NCI-H2107 treated with DMSO at 0.1 percent for 48 hours (cell line): Measurements from ENCODE around the gene PRTFDC1.
"Not testable (repeated sequence)": the region's sequence is repeated elsewhere in the genome, so short reads cannot be mapped to it uniquely, and the experiment has no call there.

Experiments used
- DNase-seq: peaks from one replicate; lab custom pipeline; 2025; ENCODE audit not compliant: unreplicated experiment; lab: John Stamatoyannopoulos, UW

Gene PRTFDC1, protein sequence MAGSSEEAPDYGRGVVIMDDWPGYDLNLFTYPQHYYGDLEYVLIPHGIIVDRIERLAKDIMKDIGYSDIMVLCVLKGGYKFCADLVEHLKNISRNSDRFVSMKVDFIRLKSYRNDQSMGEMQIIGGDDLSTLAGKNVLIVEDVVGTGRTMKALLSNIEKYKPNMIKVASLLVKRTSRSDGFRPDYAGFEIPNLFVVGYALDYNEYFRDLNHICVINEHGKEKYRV

GRCh38 chr10:24952143-24952706 lies at the start of gene PRTFDC1:
Gene PRTFDC1 (minus strand): TSS chr10:24952606. CDS start chr10:24952575, 31 bp downstream.
- DNase-seq: no peak

DNA sequence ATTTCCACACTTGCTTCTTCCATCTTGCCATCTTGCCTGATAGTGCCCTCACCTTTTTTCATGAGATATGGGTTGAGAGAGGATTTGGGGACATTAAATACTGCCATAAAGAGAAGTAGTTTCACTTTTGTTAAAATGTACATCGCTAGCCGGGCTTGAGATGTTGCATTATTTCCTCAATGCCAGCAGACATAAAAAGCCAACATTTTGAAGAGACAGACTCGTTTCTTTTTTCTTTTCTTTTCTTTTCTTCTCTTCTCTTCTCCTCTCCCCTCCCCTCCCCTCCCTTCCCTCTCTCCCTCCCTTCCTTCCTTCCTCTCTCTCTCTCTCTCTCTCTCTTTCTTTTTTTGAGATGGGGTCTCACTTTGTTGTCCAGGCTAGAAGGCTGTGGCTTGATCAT lies 45.6 kb upstream of the PRTFDC1 start:
- DNase-seq: no peak

GRCh38 chr10:24995072-24995471 lies 42.7 kb upstream of the PRTFDC1 start:
- DNase-seq: no peak

GRCh38 chr10:24993237-24993958 lies 41.0 kb upstream of the PRTFDC1 start:
- DNase-seq: no peak

DNA sequence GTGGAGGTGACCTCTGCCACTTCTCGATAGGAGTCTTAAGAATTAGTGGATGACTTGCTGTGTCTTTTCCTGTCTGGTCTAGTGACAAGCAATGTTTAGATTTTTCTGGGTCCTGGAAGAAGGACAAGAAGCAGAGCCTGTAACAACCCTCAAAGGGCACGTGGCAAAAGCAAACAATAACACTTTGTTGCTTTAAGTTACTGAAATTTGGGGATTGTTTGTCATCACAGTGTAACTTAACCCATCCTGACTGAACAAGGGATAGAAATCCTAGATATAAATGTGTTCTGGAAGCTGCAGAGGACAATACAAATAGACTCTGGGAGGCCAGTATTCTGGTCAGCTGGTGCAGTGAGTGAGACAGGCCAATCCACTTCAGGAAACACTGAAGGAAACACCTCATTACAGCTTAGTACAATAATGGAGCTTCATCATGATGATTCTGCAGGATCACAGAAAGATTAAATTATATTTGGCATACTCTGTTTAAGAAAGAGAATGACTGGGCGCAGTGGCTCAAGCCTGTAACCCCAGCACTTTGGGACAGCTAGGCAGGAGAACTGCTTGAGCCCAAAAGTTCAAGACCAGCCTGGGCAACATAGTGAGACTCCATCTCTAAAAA lies 40.2 kb upstream of the PRTFDC1 start:
- DNase-seq: no peak

DNA sequence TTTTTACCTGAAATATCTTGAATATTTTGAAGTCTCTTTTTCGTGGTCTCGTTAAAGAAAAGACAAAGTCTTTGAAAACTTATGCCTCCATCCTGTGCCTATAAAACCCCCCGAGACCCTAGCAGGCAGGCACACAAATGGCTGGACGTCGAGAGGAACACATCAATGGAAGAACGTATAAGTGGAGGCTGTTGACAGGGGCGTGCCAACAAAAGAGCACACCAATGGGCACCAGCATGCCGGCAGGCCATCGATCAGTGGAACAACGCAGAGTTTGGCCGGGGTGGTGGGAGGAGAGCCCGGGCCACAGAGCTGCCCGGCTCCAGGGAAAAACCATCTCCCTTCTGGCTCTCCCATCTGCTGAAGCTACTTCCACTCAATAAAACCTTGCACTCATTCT lies 38.9 kb upstream of the PRTFDC1 start:
- no peak for DNase-seq

- DNase-seq: no peak
Observed at GRCh38 chr10:24989867-24990266, 37.5 kb upstream of the PRTFDC1 start.

- DNase-seq: no peak
Observed at GRCh38 chr10:24988831-24989640, 36.6 kb upstream of the PRTFDC1 start.

GRCh38 chr10:24984906-24985305 lies 32.5 kb upstream of the PRTFDC1 start:
- DNase-seq: no peak

DNA sequence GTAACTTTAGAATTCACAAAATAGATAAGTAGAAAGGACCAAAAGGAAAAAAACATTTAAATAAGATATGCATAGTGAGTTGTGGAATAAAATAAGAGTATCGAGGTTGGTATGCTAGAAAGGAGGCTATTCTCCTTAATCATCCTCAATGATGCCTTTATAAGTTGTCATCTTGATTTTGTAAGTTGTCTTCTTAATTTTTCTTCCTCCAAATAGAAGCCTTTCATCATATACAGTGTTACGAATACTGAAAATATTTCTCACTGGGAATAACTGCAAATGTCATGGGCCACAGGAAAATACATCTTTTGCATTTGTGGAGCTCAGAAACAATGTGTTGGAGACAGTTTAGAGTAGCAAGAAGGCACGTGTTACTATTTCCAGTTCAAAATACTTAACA lies 31.5 kb upstream of the PRTFDC1 start:
- DNase-seq: no peak

GRCh38 chr10:24983130-24983529 lies 30.7 kb upstream of the PRTFDC1 start:
- DNase-seq: no peak

GRCh38 chr10:24982319-24983112 lies 30.1 kb upstream of the PRTFDC1 start:
- no peak for DNase-seq

GRCh38 chr10:24981161-24981710 lies 28.8 kb upstream of the PRTFDC1 start:
- DNase-seq: no peak

GRCh38 chr10:24979685-24980084 lies 27.3 kb upstream of the PRTFDC1 start:
- no peak for DNase-seq

DNA sequence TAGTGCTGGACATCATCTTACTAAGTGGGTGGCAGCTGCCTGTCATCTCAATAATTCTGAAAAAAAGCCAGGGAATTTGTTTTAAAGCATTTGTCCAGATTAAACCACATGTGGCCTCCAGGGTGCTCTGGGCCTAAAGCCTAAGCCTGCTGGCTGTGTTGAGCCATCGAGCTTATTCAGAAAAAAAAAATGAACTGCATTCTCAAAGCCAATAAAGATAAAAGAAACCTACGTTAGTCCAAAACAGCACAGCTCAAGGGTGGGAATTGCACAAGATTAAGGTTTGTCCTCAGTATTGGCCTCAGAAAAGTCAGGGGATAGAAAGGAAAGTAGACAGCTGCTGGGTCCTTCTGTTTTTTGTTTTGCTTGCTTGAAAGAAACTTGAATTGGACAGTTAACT lies 22.6 kb upstream of the PRTFDC1 start:
- no peak for DNase-seq

GRCh38 chr10:24973163-24973562 lies 20.8 kb upstream of the PRTFDC1 start:
- DNase-seq: no peak

DNA sequence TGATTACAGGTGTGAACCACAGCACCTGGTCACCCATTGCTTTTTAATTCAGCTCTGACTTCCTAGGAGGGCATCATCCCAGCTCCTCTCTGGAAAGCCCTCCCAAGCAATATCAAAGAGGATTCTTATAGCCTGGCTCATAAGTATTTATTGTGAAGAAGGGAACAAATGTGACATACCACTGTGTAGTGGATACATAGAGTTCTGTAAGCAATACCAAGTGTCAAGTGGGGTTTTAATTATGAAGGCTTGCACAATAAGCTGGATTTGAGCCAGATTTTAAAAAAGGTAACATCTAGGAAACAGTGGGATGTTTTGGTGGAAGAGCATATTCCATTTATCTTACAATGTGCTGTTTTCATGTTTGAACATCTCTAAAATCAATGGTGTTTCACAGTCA lies 19.0 kb upstream of the PRTFDC1 start:
- DNase-seq: peak; percentile 3

- DNase-seq: no peak
Observed at GRCh38 chr10:24969841-24970281, 17.5 kb upstream of the PRTFDC1 start.

DNA sequence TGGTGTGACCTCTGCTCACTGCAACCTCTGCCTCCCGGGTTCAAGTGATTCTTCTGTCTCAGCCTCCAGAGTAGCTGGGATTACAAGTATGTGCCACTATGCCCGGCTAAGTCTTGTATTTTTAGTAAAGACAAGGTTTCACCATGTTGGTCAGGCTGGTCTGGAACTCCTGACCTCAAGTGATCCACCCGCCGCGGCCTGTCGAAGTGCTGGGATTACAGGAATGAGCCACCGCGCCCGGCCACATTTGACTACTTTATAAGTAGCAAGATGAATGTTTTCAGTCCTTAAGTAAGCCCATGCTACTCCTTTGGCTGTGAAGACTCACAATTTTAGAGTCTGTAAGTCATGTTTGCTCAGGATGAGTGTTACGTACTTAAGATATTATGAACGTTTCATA lies 16.5 kb upstream of the PRTFDC1 start:
- DNase-seq: not testable (repeated sequence)

DNA sequence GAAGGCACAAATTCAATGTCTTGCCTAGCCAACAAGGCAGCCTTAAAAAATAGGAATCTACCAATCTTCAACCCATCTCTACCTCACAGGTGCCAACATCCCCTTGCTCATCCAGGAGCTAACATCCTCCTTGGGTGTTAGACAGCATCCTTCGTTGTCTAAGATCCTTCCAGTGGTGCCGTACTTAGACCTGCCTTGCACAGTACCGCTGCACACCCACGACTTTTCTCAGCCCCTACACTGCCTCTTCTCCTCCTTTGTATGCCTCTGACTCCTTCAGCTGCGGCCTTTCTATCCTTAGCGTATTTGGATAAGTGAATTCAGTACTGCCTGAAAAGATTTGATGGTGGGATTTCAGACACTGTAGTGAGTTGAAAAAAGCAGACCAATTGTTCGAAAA lies 15.9 kb upstream of the PRTFDC1 start:
- no peak for DNase-seq
